ENCODE data around the gene DSCAML1. TPM values are rescaled to one million over a fixed set of nuclear protein-coding genes. Genes with fewer than 3 reads are reported as not detected.

Gene DSCAML1
- total RNA-seq, 1 donor from 2014 or later = 2.5 TPM

- no peak overlapping the region for H3K27ac Mint-ChIP-seq
- no peaks in the 10 kb centered on the region for H3K36me3 Mint-ChIP-seq
- H3K27me3 Mint-ChIP-seq (ENCODE audit: low read depth) = peaks cover 28% of the 10 kb centered on the region
- H3K9me3 Mint-ChIP-seq = no peaks in the 10 kb centered on the region
- no peak for TF ChIP-seq CTCF (IDR thresholded peaks at IDR 0.05; ENCODE audit: unreplicated experiment)
- no peaks in the 10 kb centered on the region for H3K4me1 Mint-ChIP-seq
- no peak for DNase-seq (ENCODE audit: low spot score in 2 of 2, unreplicated experiment in 2 of 2)
- H3K4me3 Mint-ChIP-seq = no peak overlapping the region
These were observed 377.4 kb downstream of the DSCAML1 start for GRCh38 chr11:117419482-117420142.

- H3K27ac Mint-ChIP-seq = no peak overlapping the region
- H3K9me3 Mint-ChIP-seq = no peaks in the 10 kb centered on the region
- H3K36me3 Mint-ChIP-seq = peaks cover under 1% of the 10 kb centered on the region
- peaks cover 24% of the 10 kb centered on the region for H3K27me3 Mint-ChIP-seq (ENCODE audit: low read depth)
- no peaks in the 10 kb centered on the region for H3K4me1 Mint-ChIP-seq
- no peak overlapping the region for H3K4me3 Mint-ChIP-seq
- no peak for DNase-seq (ENCODE audit: low spot score in 2 of 2, unreplicated experiment in 2 of 2)
- TF ChIP-seq CTCF (IDR thresholded peaks at IDR 0.05; ENCODE audit: unreplicated experiment) = no peak
These were observed 378.1 kb downstream of the DSCAML1 start for GRCh38 chr11:117418737-117419481.

GRCh38 chr11:117417856-117418255 is 379.2 kb downstream of the DSCAML1 start:
- peaks cover 7% of the 10 kb centered on the region for H3K36me3 Mint-ChIP-seq
- H3K27ac Mint-ChIP-seq = no peak overlapping the region
- TF ChIP-seq CTCF (IDR thresholded peaks at IDR 0.05; ENCODE audit: unreplicated experiment) = no peak

GRCh38 chr11:117417342-117417741 is 379.7 kb downstream of the DSCAML1 start:
- DNase-seq (ENCODE audit: low spot score in 2 of 2, unreplicated experiment in 2 of 2) = no peak
- no peaks in the 10 kb centered on the region for H3K4me1 Mint-ChIP-seq

More at GRCh38 chr11:117417856-117418255, 379.2 kb downstream of the DSCAML1 start:
- no peak for DNase-seq (ENCODE audit: low spot score in 2 of 2, unreplicated experiment in 2 of 2)
- Mint-ChIP-seq H3K4me3 (no peak overlapping the region), H3K27me3 (ENCODE audit: low read depth) (peaks cover 14% of the 10 kb centered on the region), H3K9me3 (no peaks in the 10 kb centered on the region), H3K4me1 (no peaks in the 10 kb centered on the region)

GRCh38 chr11:117415358-117415896 is 381.6 kb downstream of the DSCAML1 start:
- H3K27me3 Mint-ChIP-seq (ENCODE audit: low read depth) = no peaks in the 10 kb centered on the region
- no peaks in the 10 kb centered on the region for H3K4me1 Mint-ChIP-seq
- H3K36me3 Mint-ChIP-seq = peaks cover 9% of the 10 kb centered on the region
- no peak for DNase-seq (ENCODE audit: low spot score in 2 of 2, unreplicated experiment in 2 of 2)
- no peak for TF ChIP-seq CTCF (IDR thresholded peaks at IDR 0.05; ENCODE audit: unreplicated experiment)
- no peak overlapping the region for H3K27ac Mint-ChIP-seq
- H3K4me3 Mint-ChIP-seq = no peak overlapping the region
- no peaks in the 10 kb centered on the region for H3K9me3 Mint-ChIP-seq

More at GRCh38 chr11:117417342-117417741, 379.7 kb downstream of the DSCAML1 start:
- Mint-ChIP-seq H3K9me3 (no peaks in the 10 kb centered on the region), H3K36me3 (peaks cover 7% of the 10 kb centered on the region), H3K4me3 (no peak overlapping the region), H3K27ac (no peak overlapping the region), H3K27me3 (ENCODE audit: low read depth) (peaks cover 9% of the 10 kb centered on the region)
- no peak for TF ChIP-seq CTCF (IDR thresholded peaks at IDR 0.05; ENCODE audit: unreplicated experiment)
